ENCODE measurements around the gene NTMT2. TPM values are rescaled to one million over a fixed set of nuclear protein-coding genes. Genes with fewer than 3 reads are reported as not detected.
"Not testable (repeated sequence)": the region's sequence is repeated elsewhere in the genome, so short reads cannot be mapped to it uniquely, and the experiment has no call there.

Gene NTMT2
- total RNA-seq, 1 donor from 2014 or later = not detected

GRCh38 chr1:170096806-170097340, 48.9 kb upstream of the NTMT2 start:
- no peaks in the 10 kb centered on the region for H3K27me3 ChIP-seq (ENCODE audit: insufficient read depth, low read length)
- H3K4me1 ChIP-seq (ENCODE audit: insufficient read depth, low read length) = no peaks in the 10 kb centered on the region
- H3K9me3 Mint-ChIP-seq (ENCODE audit: unreplicated experiment) = peaks cover 3% of the 10 kb centered on the region
- H3K79me2 ChIP-seq (ENCODE audit: insufficient read depth, low read length) = no peaks in the 10 kb centered on the region
- TF ChIP-seq CTCF (IDR thresholded peaks at IDR 0.05; ENCODE audit: insufficient read depth, low read depth, low read length) = no peak
- no peak for TF ChIP-seq EZH2 (IDR thresholded peaks at IDR 0.05; ENCODE audit: insufficient read depth, low read length)
- no peaks in the 10 kb centered on the region for H3K9me3 ChIP-seq (ENCODE audit: insufficient read depth, low read depth, low read length)
- no peak overlapping the region for H3K27ac Mint-ChIP-seq (ENCODE audit: unreplicated experiment)
- no peak overlapping the region for H3K4me2 ChIP-seq (ENCODE audit: low read length)
- no peak overlapping the region for H3K4me3 ChIP-seq (ENCODE audit: insufficient read depth, low read depth, low read length)
- no peaks in the 10 kb centered on the region for H3K36me3 ChIP-seq (ENCODE audit: insufficient read depth, low read length)
- no peak overlapping the region for H3K27ac ChIP-seq (ENCODE audit: low read depth, low read length)
- H3K4me1 Mint-ChIP-seq (ENCODE audit: low read depth, unreplicated experiment) = peaks cover 15% of the 10 kb centered on the region
- H2AFZ ChIP-seq (ENCODE audit: low read depth, low read length) = no peak overlapping the region
- H3K4me3 Mint-ChIP-seq (ENCODE audit: unreplicated experiment) = no peak overlapping the region
- DNase-seq (ENCODE audit: low read depth) (no peak), FAIRE-seq (no peak)
- no peaks in the 10 kb centered on the region for H4K20me1 ChIP-seq (ENCODE audit: insufficient read depth, low read length)
- H3K27me3 Mint-ChIP-seq (ENCODE audit: low read depth, unreplicated experiment) = no peaks in the 10 kb centered on the region
- H3K9ac ChIP-seq (ENCODE audit: low read length) = no peak overlapping the region
- H3K36me3 Mint-ChIP-seq (ENCODE audit: low read depth, unreplicated experiment) = no peaks in the 10 kb centered on the region

- Mint-ChIP-seq H3K27me3 (ENCODE audit: low read depth, unreplicated experiment) (no peaks in the 10 kb centered on the region), H3K9me3 (ENCODE audit: unreplicated experiment) (peaks cover 3% of the 10 kb centered on the region), H3K4me3 (ENCODE audit: unreplicated experiment) (no peak overlapping the region), H3K27ac (ENCODE audit: unreplicated experiment) (no peak overlapping the region), H3K4me1 (ENCODE audit: low read depth, unreplicated experiment) (peaks cover 15% of the 10 kb centered on the region), H3K36me3 (ENCODE audit: low read depth, unreplicated experiment) (no peaks in the 10 kb centered on the region)
- FAIRE-seq (no peak), DNase-seq (ENCODE audit: low read depth) (no peak)
- H4K20me1 ChIP-seq (ENCODE audit: insufficient read depth, low read length) = no peaks in the 10 kb centered on the region
- H3K36me3 ChIP-seq (ENCODE audit: insufficient read depth, low read length) = no peaks in the 10 kb centered on the region
- H3K27ac ChIP-seq (ENCODE audit: low read depth, low read length) = no peak overlapping the region
- H3K9me3 ChIP-seq (ENCODE audit: insufficient read depth, low read depth, low read length) = no peaks in the 10 kb centered on the region
- no peak overlapping the region for H3K4me3 ChIP-seq (ENCODE audit: insufficient read depth, low read depth, low read length)
- no peak overlapping the region for H2AFZ ChIP-seq (ENCODE audit: low read depth, low read length)
- no peaks in the 10 kb centered on the region for H3K79me2 ChIP-seq (ENCODE audit: insufficient read depth, low read length)
- TF ChIP-seq CTCF (IDR thresholded peaks at IDR 0.05; ENCODE audit: insufficient read depth, low read depth, low read length) (no peak), EZH2 (IDR thresholded peaks at IDR 0.05; ENCODE audit: insufficient read depth, low read length) (no peak)
- H3K4me2 ChIP-seq (ENCODE audit: low read length) = no peak overlapping the region
- H3K27me3 ChIP-seq (ENCODE audit: insufficient read depth, low read length) = no peaks in the 10 kb centered on the region
- H3K9ac ChIP-seq (ENCODE audit: low read length) = no peak overlapping the region
- H3K4me1 ChIP-seq (ENCODE audit: insufficient read depth, low read length) = no peaks in the 10 kb centered on the region
These were observed 48.3 kb upstream of the NTMT2 start for GRCh38 chr1:170097449-170097948.

GRCh38 chr1:170113140-170113539, 32.6 kb upstream of the NTMT2 start:
- not testable (repeated sequence) for DNase-seq (ENCODE audit: low read depth); H3K9me3 ChIP-seq (ENCODE audit: insufficient read depth, low read depth, low read length); H3K27ac ChIP-seq (ENCODE audit: low read depth, low read length); H3K79me2 ChIP-seq (ENCODE audit: insufficient read depth, low read length); H3K9ac ChIP-seq (ENCODE audit: low read length); H3K36me3 Mint-ChIP-seq (ENCODE audit: low read depth, unreplicated experiment); H3K36me3 ChIP-seq (ENCODE audit: insufficient read depth, low read length); H4K20me1 ChIP-seq (ENCODE audit: insufficient read depth, low read length); H2AFZ ChIP-seq (ENCODE audit: low read depth, low read length); H3K27ac Mint-ChIP-seq (ENCODE audit: unreplicated experiment); FAIRE-seq; H3K4me2 ChIP-seq (ENCODE audit: low read length); H3K4me3 Mint-ChIP-seq (ENCODE audit: unreplicated experiment); H3K4me1 Mint-ChIP-seq (ENCODE audit: low read depth, unreplicated experiment); H3K27me3 Mint-ChIP-seq (ENCODE audit: low read depth, unreplicated experiment); H3K4me3 ChIP-seq (ENCODE audit: insufficient read depth, low read depth, low read length); H3K4me1 ChIP-seq (ENCODE audit: insufficient read depth, low read length); H3K27me3 ChIP-seq (ENCODE audit: insufficient read depth, low read length)
- peaks cover 13% of the 10 kb centered on the region for H3K9me3 Mint-ChIP-seq (ENCODE audit: unreplicated experiment)
